IMR-90 (cell line): ENCODE results near the gene SHROOM3. TPM values are rescaled to one million over a fixed set of nuclear protein-coding genes. Genes with fewer than 3 reads are reported as not detected.

Source experiments
- ATAC-seq: fragments of 200-7000 bp; cut with Tn5 transposase; 2 replicates; pipeline ENCODE4 v1.9.1; 2020; ENCODE audit warnings: low read depth, mild to moderate bottlenecking, moderate library complexity
- BruUV-seq: library from RNA; stranded (reverse); fragments of 400-500 nt; replicated peaks from 2 replicates; lab custom pipeline; 2021; lab: Mats Ljungman, UMichigan
- CTCF ChIA-PET: fragments of 300-600 bp; formaldehyde crosslinking; extraction: SDS; loops from one replicate; lab custom pipeline; 2021; ENCODE audit warnings: antibody characterized with exemption; lab: Yijun Ruan, JAX
- POLR2A ChIA-PET: fragments of 300-600 bp; sonication (Branson Sonifier 250); formaldehyde crosslinking; loops from one replicate; lab custom pipeline; 2022; ENCODE audit warnings: antibody characterized with exemption; ENCODE audit not compliant: unreplicated experiment; lab: Charles Lee
- DNase-seq: peaks from one replicate; pipeline ENCODE4 v3.0.0; 2013
- H2AFZ ChIP-seq: replicated peaks from 2 replicates; pipeline ENCODE3; 2013; ENCODE audit warnings: low read length, mild to moderate bottlenecking; ENCODE audit not compliant: poor library complexity
- H2AK5ac ChIP-seq: 2 replicates; pipeline ENCODE4 v1.6.1; 2013; ENCODE audit warnings: low read depth, low read length, inconsistent platforms
- H2AK9ac ChIP-seq: replicated peaks from 2 replicates; pipeline ENCODE3; 2013; ENCODE audit warnings: mild to moderate bottlenecking, low read depth, low read length, moderate library complexity; ENCODE audit not compliant: poor library complexity
- H2BK120ac ChIP-seq: 2 replicates; pipeline ENCODE4 v1.6.1; 2013; ENCODE audit warnings: low read depth, low read length, inconsistent platforms
- H2BK15ac ChIP-seq: 3 replicates; pipeline ENCODE4 v1.6.1; 2013; ENCODE audit warnings: low read depth, low read length, inconsistent platforms
- H2BK20ac ChIP-seq: 2 replicates; pipeline ENCODE4 v1.6.1; 2013; ENCODE audit warnings: low read depth, mild to moderate bottlenecking, inconsistent platforms, low read length, moderate library complexity
- H2BK5ac ChIP-seq: 2 replicates; pipeline ENCODE4 v1.6.1; 2013; ENCODE audit warnings: mild to moderate bottlenecking, low read depth, low read length, inconsistent platforms; ENCODE audit not compliant: poor library complexity, severe bottlenecking
- H3K14ac ChIP-seq: replicated peaks from 2 replicates; pipeline ENCODE4 v1.6.1; 2013; ENCODE audit warnings: low read depth, low read length, inconsistent platforms
- H3K18ac ChIP-seq: 2 replicates; pipeline ENCODE4 v1.6.1; 2013; ENCODE audit warnings: low read depth, low read length, control low read depth
- H3K23ac ChIP-seq: 2 replicates; pipeline ENCODE4 v1.6.1; 2013; ENCODE audit warnings: low read depth, low read length, inconsistent platforms
- H3K27ac ChIP-seq: 2 replicates; pipeline ENCODE4 v1.5.1; 2013; ENCODE audit warnings: mild to moderate bottlenecking, control low read depth, low read length; ENCODE audit not compliant: insufficient read depth
- H3K27me3 ChIP-seq: 2 replicates; pipeline ENCODE4 v1.6.1; 2013; ENCODE audit warnings: low read length; ENCODE audit not compliant: control insufficient read depth, insufficient read depth
- H3K36me3 ChIP-seq: 2 replicates; pipeline ENCODE4 v1.6.1; 2013; ENCODE audit warnings: low read length, mixed read lengths; ENCODE audit not compliant: control insufficient read depth, insufficient read depth
- H3K4ac ChIP-seq: 2 replicates; pipeline ENCODE4 v1.6.1; 2013; ENCODE audit warnings: low read depth, low read length, inconsistent platforms
- H3K4me1 ChIP-seq: 2 replicates; pipeline ENCODE4 v1.6.1; 2013; ENCODE audit warnings: low read length, mixed read lengths; ENCODE audit not compliant: control insufficient read depth, insufficient read depth
- H3K4me2 ChIP-seq: 2 replicates; pipeline ENCODE4 v1.6.1; 2013; ENCODE audit warnings: low read depth, mild to moderate bottlenecking, control low read depth, low read length, moderate library complexity
- H3K4me3 ChIP-seq: 2 replicates; pipeline ENCODE4 v1.5.1; 2013; ENCODE audit warnings: low read depth, mild to moderate bottlenecking, control low read depth, low read length, moderate library complexity; ENCODE audit not compliant: insufficient read depth
- H3K56ac ChIP-seq: 2 replicates; pipeline ENCODE4 v1.6.1; 2013; ENCODE audit warnings: low read length, inconsistent platforms; ENCODE audit not compliant: insufficient read depth; ENCODE audit errors: extremely low read depth
- H3K79me1 ChIP-seq, 2 experiments: 2 replicates each; pipeline ENCODE4 v1.6.1; 2013; ENCODE audit warnings: low read length in 2 of 2, inconsistent platforms in 1 of 2, low read depth in 1 of 2
- H3K9ac ChIP-seq: 2 replicates; pipeline ENCODE4 v1.6.1; 2013; ENCODE audit warnings: low read depth, low read length, control low read depth
- H3K9me1 ChIP-seq: 2 replicates; pipeline ENCODE4 v1.6.1; 2013; ENCODE audit warnings: low read length, inconsistent platforms; ENCODE audit not compliant: insufficient read depth
- H3K9me3 ChIP-seq: 2 replicates; pipeline ENCODE4 v1.6.1; 2013; ENCODE audit warnings: low read length; ENCODE audit not compliant: control insufficient read depth, insufficient read depth
- H4K20me1 ChIP-seq: 2 replicates; pipeline ENCODE4 v1.6.1; 2013; ENCODE audit warnings: low read length, inconsistent platforms; ENCODE audit not compliant: insufficient read depth
- H4K5ac ChIP-seq: 2 replicates; pipeline ENCODE4 v1.6.1; 2013; ENCODE audit warnings: mild to moderate bottlenecking, low read depth, low read length, control low read depth
- H4K8ac ChIP-seq, 2 experiments: 2 replicates each; pipeline ENCODE4 v1.6.1; 2013; ENCODE audit warnings: low read depth in 2 of 2, low read length in 2 of 2, control low read depth in 1 of 2, inconsistent platforms in 1 of 2
- H4K91ac ChIP-seq: 2 replicates; pipeline ENCODE4 v1.6.1; 2013; ENCODE audit warnings: low read depth, low read length, inconsistent platforms; ENCODE audit not compliant: insufficient read depth
- BHLHE40 ChIP-seq: fragments of 150-350 bp; IDR thresholded peaks from 2 replicates; pipeline ENCODE4 v1.6.1; 2016; ENCODE audit warnings: mild to moderate bottlenecking, low read depth, low read length
- CEBPB ChIP-seq: IDR thresholded peaks from 2 replicates; pipeline ENCODE4 v1.6.1; 2012; ENCODE audit warnings: low read depth, low read length, improper control_type of control experiment
- CHD1 ChIP-seq: IDR thresholded peaks from 2 replicates; pipeline ENCODE4 v1.6.1; 2012; ENCODE audit warnings: low read depth, low read length, improper control_type of control experiment
- ELK1 ChIP-seq: fragments of 150-350 bp; IDR thresholded peaks from 2 replicates; pipeline ENCODE4 v1.6.1; 2016; ENCODE audit warnings: low read depth, mild to moderate bottlenecking, low read length, moderate library complexity, borderline replicate concordance
- FOS ChIP-seq: fragments of 150-350 bp; IDR thresholded peaks from 2 replicates; pipeline ENCODE4 v1.6.1; 2016; ENCODE audit warnings: low read depth, low read length
- MAFK ChIP-seq: IDR thresholded peaks from 2 replicates; pipeline ENCODE4 v1.6.1; 2012; ENCODE audit warnings: low read depth, low read length, improper control_type of control experiment
- MAZ ChIP-seq: IDR thresholded peaks from 2 replicates; pipeline ENCODE4 v1.6.1; 2012; ENCODE audit warnings: low read depth, mild to moderate bottlenecking, low read length, improper control_type of control experiment, moderate library complexity, borderline replicate concordance
- MXI1 ChIP-seq: IDR thresholded peaks from 2 replicates; pipeline ENCODE4 v1.6.1; 2012; ENCODE audit warnings: low read depth, mild to moderate bottlenecking, low read length, moderate library complexity, borderline replicate concordance
- NFE2L2 ChIP-seq: fragments of 150-350 bp; IDR thresholded peaks from 2 replicates; pipeline ENCODE4 v1.6.1; 2016; ENCODE audit warnings: low read depth, mild to moderate bottlenecking, low read length
- POLR2A ChIP-seq: IDR thresholded peaks from 2 replicates; pipeline ENCODE4 v1.6.1; 2012; ENCODE audit warnings: mild to moderate bottlenecking, low read depth, low read length
- RAD21 ChIP-seq: IDR thresholded peaks from 2 replicates; pipeline ENCODE4 v1.6.1; 2012; ENCODE audit warnings: low read length, improper control_type of control experiment
- RCOR1 ChIP-seq: IDR thresholded peaks from 2 replicates; pipeline ENCODE4 v1.6.1; 2012; ENCODE audit warnings: mild to moderate bottlenecking, low read length, improper control_type of control experiment; ENCODE audit not compliant: insufficient replicate concordance
- RFX5 ChIP-seq: IDR thresholded peaks from 2 replicates; pipeline ENCODE4 v1.8.0; 2012; ENCODE audit warnings: low read depth, mild to moderate bottlenecking, low read length, moderate library complexity
- SMC3 ChIP-seq: fragments of 150-350 bp; IDR thresholded peaks from 2 replicates; pipeline ENCODE4 v1.6.1; 2016; ENCODE audit warnings: low read depth, mild to moderate bottlenecking, antibody characterized with exemption, low read length, moderate library complexity
- WGBS, 2 experiments: methylation state at CpG; one replicate each; pipeline versions ENCODE4 v1.1.5 to v1.1.7; 2013; ENCODE audit warnings: missing lambda C conversion rate in 2 of 2; ENCODE audit not compliant: insufficient read length in 1 of 2; ENCODE audit errors: extremely low coverage in 2 of 2; 5-methylcytosine and 5-hydroxymethylcytosine counted together
- dilution Hi-C: fragments of 300-500 bp; cut with HindIII; formaldehyde crosslinking; loops from one replicate; pipeline ENCODE4 v1.14.3; 2018; ENCODE audit warnings: low sequenced_read_pairs; ENCODE audit not compliant: unreplicated experiment
- in situ Hi-C: fragments of 300-500 bp; cut with MboI; formaldehyde crosslinking; loops from 3 replicates; pipeline ENCODE4 v1.14.3; 2019; ENCODE audit warnings: low sequenced_read_pairs, inconsistent platforms, mixed read lengths
- intact Hi-C: fragments of 100-400 bp; cut with micrococcal nuclease; formaldehyde crosslinking; loops from 2 replicates; pipeline ENCODE4 v1.10.0; 2022
- polyA plus RNA-seq, 3 experiments: library from polyadenylated mRNA; depleted of rRNA; stranded (reverse); fragments of >200 nt; gene quantifications; 2 replicates each; pipeline ENCODE4 v1.2.3, GENCODE V29; 2012; ENCODE audit warnings: low replicate concordance in 1 of 3
- total RNA-seq: library from RNA; depleted of rRNA; stranded (reverse); fragments of >200 nt; gene quantifications from 2 replicates; pipeline ENCODE4 v1.2.3, GENCODE V29; 2012
- TF ChIP-seq, protein P1 (sequence below): conservative IDR thresholded peaks from 2 replicates; pipeline ENCODE4 v1.5.1; 2012; ENCODE audit warnings: mild to moderate bottlenecking, low read depth, low read length, improper control_type of control experiment
- TF ChIP-seq, protein P2 (sequence below): fragments of 150-350 bp; IDR thresholded peaks from 2 replicates; pipeline ENCODE4 v1.6.1; 2017; ENCODE audit warnings: mild to moderate bottlenecking, antibody characterized with exemption, low read length, low read depth

Gene SHROOM3
- total and polyA plus RNA-seq, 2 of the 4 experiments (the other 2 are of a cell fraction) = 10.8 to 19.5 TPM

DNA sequence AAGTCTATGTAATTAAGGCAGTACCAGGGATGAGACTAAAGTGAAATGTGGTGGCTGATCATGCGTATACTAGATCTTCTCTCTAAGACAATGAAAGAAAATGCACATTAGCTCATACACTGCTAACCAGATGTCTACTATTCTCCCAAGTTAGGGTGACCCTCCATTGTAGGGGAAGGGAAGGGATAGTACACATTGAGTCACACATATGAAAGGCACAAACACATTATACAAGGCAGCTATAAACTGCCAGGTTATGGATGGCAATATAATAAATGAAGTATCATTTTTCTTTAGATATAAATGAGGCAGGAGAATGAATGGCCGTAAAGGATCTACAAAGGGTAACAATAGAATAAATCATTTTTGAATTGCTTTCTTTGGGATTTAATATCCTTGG is 4.5 kb downstream of the SHROOM3 start:
- POLR2A ChIA-PET = no interaction called here

More for the DNA sequence above, 4.5 kb downstream of the SHROOM3 start:
- no TSS peak for BruUV-seq
- Histone ChIP-seq H3K4me3 (no peak overlapping the region), H2AFZ (no peak overlapping the region), H3K27me3 (peaks cover 36% of the 10 kb centered on the region), H3K9me3 (peaks cover 4% of the 10 kb centered on the region), H4K8ac (no peak overlapping the region), H2BK20ac (no peak overlapping the region), H3K79me1 (no peaks in the 10 kb centered on the region), H3K9ac (no peak overlapping the region), H2BK120ac (no peak overlapping the region), H4K91ac (no peak overlapping the region), H4K20me1 (no peaks in the 10 kb centered on the region), H3K9me1 (no peaks in the 10 kb centered on the region), H3K4ac (no peak overlapping the region), H3K56ac (no peak overlapping the region), H3K18ac (no peak overlapping the region), H4K5ac (no peak overlapping the region), H3K23ac (no peak overlapping the region), H2BK15ac (no peak overlapping the region), H2AK9ac (no peak overlapping the region), H3K36me3 (no peaks in the 10 kb centered on the region), H2BK5ac (no peak overlapping the region), H3K4me1 (no peaks in the 10 kb centered on the region), H3K14ac (no peak overlapping the region), H3K27ac (no peak overlapping the region), H3K4me2 (no peak overlapping the region), H2AK5ac (no peak overlapping the region)
- intact Hi-C loops = loop anchor here (10.0 kb wide), 1 partner anchor 605 kb away; no protein-coding TSS in a partner anchor
- CTCF ChIA-PET = no interaction called here
- WGBS, 2 experiments = no CpG with 5 or more reads among the region's 2 CpGs
- TF ChIP-seq BHLHE40 (no peak), MAFK (no peak), RFX5 (no peak), CEBPB (no peak), MXI1 (no peak), SMC3 (no peak), POLR2A (no peak), FOS (no peak), NFE2L2 (no peak), MAZ (no peak), RCOR1 (no peak), CHD1 (no peak), RAD21 (no peak), ELK1 (no peak)
- TF ChIP-seq, protein P1, sequence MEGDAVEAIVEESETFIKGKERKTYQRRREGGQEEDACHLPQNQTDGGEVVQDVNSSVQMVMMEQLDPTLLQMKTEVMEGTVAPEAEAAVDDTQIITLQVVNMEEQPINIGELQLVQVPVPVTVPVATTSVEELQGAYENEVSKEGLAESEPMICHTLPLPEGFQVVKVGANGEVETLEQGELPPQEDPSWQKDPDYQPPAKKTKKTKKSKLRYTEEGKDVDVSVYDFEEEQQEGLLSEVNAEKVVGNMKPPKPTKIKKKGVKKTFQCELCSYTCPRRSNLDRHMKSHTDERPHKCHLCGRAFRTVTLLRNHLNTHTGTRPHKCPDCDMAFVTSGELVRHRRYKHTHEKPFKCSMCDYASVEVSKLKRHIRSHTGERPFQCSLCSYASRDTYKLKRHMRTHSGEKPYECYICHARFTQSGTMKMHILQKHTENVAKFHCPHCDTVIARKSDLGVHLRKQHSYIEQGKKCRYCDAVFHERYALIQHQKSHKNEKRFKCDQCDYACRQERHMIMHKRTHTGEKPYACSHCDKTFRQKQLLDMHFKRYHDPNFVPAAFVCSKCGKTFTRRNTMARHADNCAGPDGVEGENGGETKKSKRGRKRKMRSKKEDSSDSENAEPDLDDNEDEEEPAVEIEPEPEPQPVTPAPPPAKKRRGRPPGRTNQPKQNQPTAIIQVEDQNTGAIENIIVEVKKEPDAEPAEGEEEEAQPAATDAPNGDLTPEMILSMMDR = no peak
- TF ChIP-seq, protein P2, sequence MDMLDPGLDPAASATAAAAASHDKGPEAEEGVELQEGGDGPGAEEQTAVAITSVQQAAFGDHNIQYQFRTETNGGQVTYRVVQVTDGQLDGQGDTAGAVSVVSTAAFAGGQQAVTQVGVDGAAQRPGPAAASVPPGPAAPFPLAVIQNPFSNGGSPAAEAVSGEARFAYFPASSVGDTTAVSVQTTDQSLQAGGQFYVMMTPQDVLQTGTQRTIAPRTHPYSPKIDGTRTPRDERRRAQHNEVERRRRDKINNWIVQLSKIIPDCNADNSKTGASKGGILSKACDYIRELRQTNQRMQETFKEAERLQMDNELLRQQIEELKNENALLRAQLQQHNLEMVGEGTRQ = no peak
- in situ Hi-C loops = loop anchor here (10.0 to 25.0 kb wide), 2 partner anchors 605 to 773 kb away; no protein-coding TSS in a partner anchor
- dilution Hi-C loops = no loop called here
- DNase-seq (no peak), ATAC-seq (no peak)
